ENCODE results near the gene OMD. TPM values are rescaled to one million over a fixed set of nuclear protein-coding genes. Genes with fewer than 3 reads are reported as not detected.

The OMD gene
- polyA plus RNA-seq, 12 donors, result 3.2 to 7.5 (median 5.9) TPM; not detected in 2

DNA sequence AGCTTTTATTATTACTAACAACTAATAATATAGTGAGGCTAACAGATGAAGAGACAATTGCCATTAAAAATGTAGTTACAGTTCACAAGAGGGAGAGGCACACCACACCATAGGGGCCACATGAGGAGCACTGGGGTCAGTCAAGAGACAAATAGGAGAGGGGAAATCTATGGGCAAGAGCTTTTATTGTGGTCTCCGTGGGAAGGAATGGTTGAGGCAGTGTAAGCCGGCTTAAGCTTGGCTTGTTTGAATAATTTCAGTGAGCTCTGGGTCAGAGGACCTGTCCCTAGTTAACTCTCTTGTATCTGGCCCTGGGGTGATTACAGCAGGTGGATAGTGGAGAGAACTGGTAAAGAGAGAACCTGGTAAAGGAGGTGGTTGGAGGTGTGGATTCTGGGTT is 55.2 kb downstream of the OMD start:
- no peak for DNase-seq

Other genes starting within 250 kb of the OMD start
- gene IARS1, start 130.8 kb downstream of the OMD start, polyA plus RNA-seq (ENCODE audit: insufficient read length in 12 of 12), result 10 to 100 TPM in 11 of 12 donors, not detected in 1; 40.2 to 79.6 (median 68.8) TPM
- gene NOL8, start 99.1 kb downstream of the OMD start, polyA plus RNA-seq (ENCODE audit: insufficient read length in 12 of 12), result 10 to 100 TPM in 11 of 12 donors, not detected in 1; 21.9 to 67.4 (median 25.2) TPM
- 1 to 10 TPM in 11 of 12 donors, not detected in 1; 2.2 to 8.2 (median 5.2) TPM for gene CENPP, start 98.5 kb downstream of the OMD start, polyA plus RNA-seq (ENCODE audit: insufficient read length in 12 of 12)
- 100 to 1,000 TPM in 11 of 12 donors, not detected in 1; 448 to 897 (median 528) TPM for gene OGN, start 19.9 kb downstream of the OMD start, polyA plus RNA-seq (ENCODE audit: insufficient read length in 12 of 12)
- 100 to 1,000 TPM in 11 of 12 donors, not detected in 1; 185 to 715 (median 339) TPM for gene ASPN, start 58.0 kb upstream of the OMD start, polyA plus RNA-seq (ENCODE audit: insufficient read length in 12 of 12)
- 10 to 100 TPM in 11 of 12 donors, not detected in 1; 16.0 to 40.5 (median 26.4) TPM for gene ECM2, start 111.5 kb upstream of the OMD start, polyA plus RNA-seq (ENCODE audit: insufficient read length in 12 of 12)
- 10 to 100 TPM in 1 of 12 donors, 1 to 10 TPM in 10, not detected in 1; 5.9 to 10.2 (median 8.5) TPM for gene IPPK, start 245.7 kb upstream of the OMD start, polyA plus RNA-seq (ENCODE audit: insufficient read length in 12 of 12)